Left lung (tissue), 10 donors: ENCODE data around the gene RCAN1. TPM values are rescaled to one million over a fixed set of nuclear protein-coding genes. Genes with fewer than 3 reads are reported as not detected.

ENCODE experiments used
- ATAC-seq: fragments of 200-7000 bp; cut with Tn5 transposase; one replicate; pipeline ENCODE4 v1.9.1; 2020; ENCODE audit warnings: moderate library complexity
- DNase-seq, 4 donors: peaks; one replicate each; pipeline ENCODE4 v3.0.0-alpha.2; 2013 to 2020
- H3K27ac ChIP-seq, 2 donors: fragments of 200-600 bp; sonication (generic) in 1 of 2; one replicate each; pipeline versions ENCODE4 v1.5.0 to v1.8.0; 2020 to 2021
- H3K27me3 ChIP-seq, 2 donors: fragments of 200-600 bp; sonication (generic) in 1 of 2; one replicate each; pipeline versions ENCODE4 v1.5.0 to v1.8.0; 2020 to 2021
- H3K36me3 ChIP-seq, 2 donors: fragments of 200-600 bp; sonication (generic) in 1 of 2; one replicate each; pipeline versions ENCODE4 v1.5.0 to v1.8.0; 2020 to 2021
- H3K4me1 ChIP-seq, 2 donors: fragments of 200-600 bp; one replicate each; pipeline ENCODE4 v1.8.0; 2021
- H3K4me3 ChIP-seq, 2 donors: fragments of 200-600 bp; sonication (generic) in 1 of 2; one replicate each; pipeline versions ENCODE4 v1.5.0 to v1.8.0; 2020 to 2021; ENCODE audit warnings: mild to moderate bottlenecking in 1 of 2
- H3K9me3 ChIP-seq, 2 donors: fragments of 200-600 bp; sonication (generic) in 1 of 2; one replicate each; pipeline versions ENCODE4 v1.5.0 to v1.8.0; 2020 to 2021
- CTCF ChIP-seq, 2 donors: fragments of 200-600 bp; sonication (generic) in 1 of 2; IDR thresholded peaks; one replicate each; pipeline versions ENCODE4 v1.5.0 to v1.8.0; 2021; ENCODE audit warnings: antibody characterized with exemption in 2 of 2
- intact Hi-C, 2 donors: fragments of 100-400 bp; cut with DNase I; formaldehyde crosslinking; loops; one replicate each; pipeline versions ENCODE4 v1.11.2 to v1.14.2; 2022
- polyA plus RNA-seq, 6 donors: library from polyadenylated mRNA; unstranded; fragments of 120-200 nt; gene quantifications; one replicate each; pipeline ENCODE4 v1.2.1, GENCODE V29; 2013; ENCODE audit not compliant: insufficient read length in 6 of 6
- total RNA-seq, 2 donors: library from RNA; stranded (reverse); fragmentation: NEBNext Ultra II Directional; extraction: Animal tissue kit (Norgen Biotek cat#: 25700); gene quantifications; one replicate each; pipeline ENCODE4 v1.2.1, GENCODE V29; 2021
- donor health status: DM: no; HTN: yes; CAD: no.
- donor health status: DM: no; HTN: no; CAD: no.

The RCAN1 gene
- total and polyA plus RNA-seq, 8 donors, result 16.9 to 62.6 (median 20.2) TPM

- peak in 1 of 2 donors; percentile 51 for TF ChIP-seq CTCF (IDR thresholded peaks at IDR 0.05)
- peaks cover 9 to 84% of the 10 kb centered on the region in 2 donors for H3K4me1 ChIP-seq
- intact Hi-C loops, result no loop called here
- peak in 1 of 4 donors; percentile 60 for DNase-seq
- H3K27ac ChIP-seq, result peak overlapping the region in 1 of 2 donors; percentile 74
- ATAC-seq, result peak; percentile 53
- no peaks in the 10 kb centered on the region for H3K27me3 ChIP-seq
- H3K9me3 ChIP-seq, result no peaks in the 10 kb centered on the region
- peak overlapping the region in 1 of 2 donors; percentile 9 for H3K4me3 ChIP-seq
- H3K36me3 ChIP-seq, result peaks cover 2 to 29% of the 10 kb centered on the region in 2 donors
These were observed 97.2 kb downstream of the RCAN1 start for GRCh38 chr21:34517491-34518245.

- Histone ChIP-seq H3K36me3 (peaks cover 2 to 29% of the 10 kb centered on the region in 2 donors), H3K27ac (peak overlapping the region in 1 of 2 donors; percentile 74)
- intact Hi-C loops, result no loop called here
These were observed 97.9 kb downstream of the RCAN1 start for GRCh38 chr21:34517039-34517438.

GRCh38 chr21:34514576-34515115, 100.3 kb downstream of the RCAN1 start:
- peak overlapping the region in 1 of 2 donors; percentile 89 for H3K27ac ChIP-seq
- H3K4me3 ChIP-seq, result no peak overlapping the region
- intact Hi-C loops, result no loop called here
- TF ChIP-seq CTCF (IDR thresholded peaks at IDR 0.05), result no peak
- H3K9me3 ChIP-seq, result no peaks in the 10 kb centered on the region
- no peak for DNase-seq
- H3K27me3 ChIP-seq, result no peaks in the 10 kb centered on the region
- no peak for ATAC-seq
- peaks cover 2 to 17% of the 10 kb centered on the region in 2 donors for H3K36me3 ChIP-seq
- peaks cover 4 to 72% of the 10 kb centered on the region in 2 donors for H3K4me1 ChIP-seq

More at GRCh38 chr21:34517039-34517438, 97.9 kb downstream of the RCAN1 start:
- no peaks in the 10 kb centered on the region for H3K27me3 ChIP-seq
- no peak for TF ChIP-seq CTCF (IDR thresholded peaks at IDR 0.05)
- H3K9me3 ChIP-seq, result no peaks in the 10 kb centered on the region
- H3K4me1 ChIP-seq, result peaks cover 3 to 84% of the 10 kb centered on the region in 2 donors
- no peak for ATAC-seq
- H3K4me3 ChIP-seq, result peak overlapping the region in 1 of 2 donors; percentile 9
- DNase-seq, result no peak

GRCh38 chr21:34513129-34513675, 101.7 kb downstream of the RCAN1 start:
- Histone ChIP-seq H3K4me1 (peaks cover 4 to 71% of the 10 kb centered on the region in 2 donors), H3K36me3 (peaks cover 2 to 20% of the 10 kb centered on the region in 2 donors), H3K4me3 (no peak overlapping the region), H3K9me3 (no peaks in the 10 kb centered on the region), H3K27ac (peak overlapping the region in 1 of 2 donors; percentile 89), H3K27me3 (no peaks in the 10 kb centered on the region)
- intact Hi-C loops, result no loop called here
- ATAC-seq (no peak), DNase-seq (peak in 2 of 4 donors; percentile 75 to 85)
- TF ChIP-seq CTCF (IDR thresholded peaks at IDR 0.05), result no peak
